Measurements from ENCODE around the gene LTV1. TPM values are rescaled to one million over a fixed set of nuclear protein-coding genes. Genes with fewer than 3 reads are reported as not detected.

The LTV1 gene
- total RNA-seq, 5 donors from 2014 or later (not counting 1 experiment from before 2014, with no cell fraction given): 16.6 to 22.1 (median 20.3) TPM

DNA sequence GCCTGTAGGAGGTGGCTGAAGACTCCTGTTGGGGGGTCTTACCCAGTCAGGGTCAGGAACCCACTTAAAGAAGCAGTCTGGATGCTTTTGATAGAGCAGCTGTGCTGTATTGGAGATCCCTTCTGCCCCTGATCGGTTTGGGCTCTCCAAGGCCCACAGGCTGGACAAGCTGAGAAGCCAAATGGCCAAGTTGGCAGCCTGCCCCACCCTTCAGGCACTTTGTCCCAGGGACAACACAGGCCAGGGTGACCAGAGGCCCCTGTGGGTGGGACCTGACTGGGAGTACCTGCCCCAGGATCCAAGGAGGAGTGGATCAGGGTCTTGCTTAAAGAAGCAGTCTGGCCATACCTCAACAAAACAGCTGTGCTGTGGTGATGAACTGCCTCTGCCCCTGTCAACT is 69.5 kb downstream of the LTV1 start:
- H3K4me3 Mint-ChIP-seq: no peak overlapping the region
- H3K4me1 Mint-ChIP-seq: no peaks in the 10 kb centered on the region
- POLR2A ChIA-PET: no interaction called here
- no peaks in the 10 kb centered on the region for H3K36me3 ChIP-seq (ENCODE audit: control insufficient read depth in 2 of 2, extremely low read depth in 1 of 2, insufficient read depth in 1 of 2, low read length in 1 of 2)
- H3K9me3 Mint-ChIP-seq: peaks cover 9 to 30% (median 21%) of the 10 kb centered on the region in 3 donors
- H3K4me3 ChIP-seq (ENCODE audit: control insufficient read depth in 1 of 2, extremely low read depth in 1 of 2, low read length in 1 of 2): no peak overlapping the region
- H3K27me3 ChIP-seq (replicated peaks in 1 of 2; ENCODE audit: control insufficient read depth in 2 of 2, extremely low read depth in 1 of 2, insufficient read depth in 2 of 2, low read length in 1 of 2): no peaks in the 10 kb centered on the region
- no peak for DNase-seq
- peaks cover 31% of the 10 kb centered on the region for H3K36me3 Mint-ChIP-seq
- no peak for ATAC-seq (replicated peaks in 1 of 4)
- H3K27me3 Mint-ChIP-seq: no peaks in the 10 kb centered on the region
- H3K4me1 ChIP-seq (ENCODE audit: control insufficient read depth in 1 of 2, extremely low read depth in 1 of 2, insufficient read depth in 2 of 2, low read length in 2 of 2): no peaks in the 10 kb centered on the region
- CTCF ChIA-PET: no interaction called here
- H3K27ac Mint-ChIP-seq: no peak overlapping the region
- 86% methylated on average over 1 of the region's 1 CpG for WGBS (ENCODE audit: insufficient coverage)
- no peaks in the 10 kb centered on the region for H3K9me3 ChIP-seq
- H3K27ac ChIP-seq (ENCODE audit: low read length): no peak overlapping the region

Other genes with a start within 250 kb of the LTV1 start
- 10 to 100 TPM; 31.9 to 50.3 (median 36.7) TPM for gene PHACTR2, start 165.4 kb upstream of the LTV1 start, total RNA-seq
- gene ZC2HC1B, start 21.1 kb downstream of the LTV1 start, total RNA-seq: not detected
- 1 to 10 TPM; 3.4 to 5.7 (median 4.8) TPM for gene PLAGL1, start 164.9 kb downstream of the LTV1 start, total RNA-seq